Activated naive CD4-positive, alpha-beta T cell treated with anti-CD3 and anti-CD28 coated beads, Interleukin-2, amount 50 U/mL, for 24 hours (primary cell): ENCODE data around the gene MAST3.

Experiments
- H3K27ac Mint-ChIP-seq: one replicate; pipeline ENCODE4 v1.8.0; 2021; ENCODE audit warnings: mild to moderate bottlenecking, mixed read lengths
- H3K27me3 Mint-ChIP-seq: one replicate; pipeline ENCODE4 v1.8.0; 2021; ENCODE audit warnings: mixed read lengths
- H3K36me3 Mint-ChIP-seq: one replicate; pipeline ENCODE4 v1.8.0; 2021; ENCODE audit warnings: mixed read lengths
- H3K4me1 Mint-ChIP-seq: one replicate; pipeline ENCODE4 v1.8.0; 2021; ENCODE audit warnings: mixed read lengths
- H3K4me3 Mint-ChIP-seq: one replicate; pipeline ENCODE4 v1.8.0; 2021; ENCODE audit warnings: mild to moderate bottlenecking, mixed read lengths
- H3K9me3 Mint-ChIP-seq: one replicate; pipeline ENCODE4 v1.8.0; 2021; ENCODE audit warnings: mixed read lengths

MAST3 gene

DNA sequence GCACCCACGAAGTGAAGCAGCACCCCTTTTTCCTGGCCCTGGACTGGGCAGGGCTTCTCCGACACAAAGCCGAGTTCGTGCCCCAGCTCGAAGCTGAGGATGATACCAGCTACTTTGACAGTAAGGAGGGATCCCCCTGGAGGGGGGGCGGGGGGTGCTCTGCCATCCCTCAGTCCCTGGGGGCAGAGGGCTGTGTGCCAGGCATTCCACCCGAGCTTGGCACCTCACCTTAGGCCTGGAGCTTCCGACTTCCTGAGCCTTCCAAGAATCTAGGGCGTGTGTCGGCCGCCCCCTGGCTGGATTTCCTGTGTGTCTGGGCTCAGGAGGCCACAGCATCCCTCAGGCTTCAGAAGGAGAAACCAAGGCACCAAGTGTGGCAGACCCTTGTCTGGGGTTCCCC is 39.7 kb downstream of the MAST3 start:
- no peak overlapping the region for H3K27ac Mint-ChIP-seq
- no peaks in the 10 kb centered on the region for H3K27me3 Mint-ChIP-seq
- H3K4me1 Mint-ChIP-seq: no peaks in the 10 kb centered on the region
- no peaks in the 10 kb centered on the region for H3K9me3 Mint-ChIP-seq
- peaks cover 13% of the 10 kb centered on the region for H3K36me3 Mint-ChIP-seq
- H3K4me3 Mint-ChIP-seq: no peak overlapping the region

GRCh38 chr19:18137657-18138339 is 40.2 kb downstream of the MAST3 start:
- H3K27ac Mint-ChIP-seq: no peak overlapping the region
- H3K9me3 Mint-ChIP-seq: no peaks in the 10 kb centered on the region
- H3K4me3 Mint-ChIP-seq: no peak overlapping the region
- H3K4me1 Mint-ChIP-seq: no peaks in the 10 kb centered on the region
- peaks cover 12% of the 10 kb centered on the region for H3K36me3 Mint-ChIP-seq
- no peaks in the 10 kb centered on the region for H3K27me3 Mint-ChIP-seq

GRCh38 chr19:18140473-18140872 is 42.9 kb downstream of the MAST3 start:
- Mint-ChIP-seq H3K36me3 (peaks cover 12% of the 10 kb centered on the region), H3K27ac (peak overlapping the region; percentile 55), H3K9me3 (no peaks in the 10 kb centered on the region), H3K4me1 (no peaks in the 10 kb centered on the region), H3K4me3 (no peak overlapping the region), H3K27me3 (no peaks in the 10 kb centered on the region)

- no peaks in the 10 kb centered on the region for H3K9me3 Mint-ChIP-seq
- H3K27me3 Mint-ChIP-seq: no peaks in the 10 kb centered on the region
- peaks cover 12% of the 10 kb centered on the region for H3K36me3 Mint-ChIP-seq
Measured at GRCh38 chr19:18141031-18141430, 43.5 kb downstream of the MAST3 start.

GRCh38 chr19:18143902-18144301 is 46.3 kb downstream of the MAST3 start:
- Mint-ChIP-seq H3K4me3 (no peak overlapping the region), H3K4me1 (no peaks in the 10 kb centered on the region), H3K27me3 (no peaks in the 10 kb centered on the region), H3K27ac (no peak overlapping the region), H3K9me3 (no peaks in the 10 kb centered on the region), H3K36me3 (peaks cover 15% of the 10 kb centered on the region)

More at GRCh38 chr19:18141031-18141430, 43.5 kb downstream of the MAST3 start:
- Mint-ChIP-seq H3K4me1 (no peaks in the 10 kb centered on the region), H3K4me3 (no peak overlapping the region), H3K27ac (no peak overlapping the region)

- H3K27me3 Mint-ChIP-seq: no peaks in the 10 kb centered on the region
- H3K27ac Mint-ChIP-seq: no peak overlapping the region
Measured at GRCh38 chr19:18144361-18144760, 46.8 kb downstream of the MAST3 start.

GRCh38 chr19:18144906-18145305 is 47.3 kb downstream of the MAST3 start:
- Mint-ChIP-seq H3K4me1 (no peaks in the 10 kb centered on the region), H3K4me3 (no peak overlapping the region), H3K27ac (no peak overlapping the region), H3K9me3 (no peaks in the 10 kb centered on the region), H3K27me3 (no peaks in the 10 kb centered on the region), H3K36me3 (peaks cover 12% of the 10 kb centered on the region)

More at GRCh38 chr19:18144361-18144760, 46.8 kb downstream of the MAST3 start:
- H3K4me1 Mint-ChIP-seq: no peaks in the 10 kb centered on the region
- peaks cover 12% of the 10 kb centered on the region for H3K36me3 Mint-ChIP-seq
- H3K4me3 Mint-ChIP-seq: no peak overlapping the region
- H3K9me3 Mint-ChIP-seq: no peaks in the 10 kb centered on the region

DNA sequence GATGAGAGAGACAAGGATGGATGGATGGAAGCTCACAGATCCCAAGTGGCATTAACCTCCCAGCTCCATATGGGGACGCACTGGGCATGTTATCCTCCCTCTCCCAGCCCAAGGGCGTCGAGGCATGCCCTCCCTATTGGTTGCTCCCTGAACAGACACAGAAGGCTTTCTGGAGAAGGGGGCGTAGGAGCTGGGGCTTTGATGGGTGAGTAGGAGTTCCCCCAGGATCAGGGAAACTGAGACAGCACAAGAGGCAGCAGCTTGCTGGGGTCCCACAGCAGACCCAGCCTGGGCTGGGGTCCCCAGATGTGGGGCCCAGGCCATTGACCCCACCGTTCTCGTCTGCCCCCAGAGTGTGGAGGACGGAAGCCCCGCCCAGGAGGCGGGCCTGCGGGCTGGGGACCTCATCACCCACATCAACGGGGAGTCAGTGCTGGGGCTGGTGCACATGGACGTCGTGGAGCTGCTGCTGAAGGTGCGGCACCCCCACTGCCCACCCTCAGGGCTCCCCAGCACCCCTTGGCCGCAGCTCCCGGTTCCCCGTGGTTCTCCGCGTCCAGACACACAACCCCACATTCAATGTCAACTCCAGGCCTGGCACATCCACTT is 47.9 kb downstream of the MAST3 start:
- H3K4me3 Mint-ChIP-seq: no peak overlapping the region
- no peaks in the 10 kb centered on the region for H3K9me3 Mint-ChIP-seq
- H3K27me3 Mint-ChIP-seq: no peaks in the 10 kb centered on the region
- H3K36me3 Mint-ChIP-seq: peaks cover 10% of the 10 kb centered on the region
- no peaks in the 10 kb centered on the region for H3K4me1 Mint-ChIP-seq
- H3K27ac Mint-ChIP-seq: no peak overlapping the region

DNA sequence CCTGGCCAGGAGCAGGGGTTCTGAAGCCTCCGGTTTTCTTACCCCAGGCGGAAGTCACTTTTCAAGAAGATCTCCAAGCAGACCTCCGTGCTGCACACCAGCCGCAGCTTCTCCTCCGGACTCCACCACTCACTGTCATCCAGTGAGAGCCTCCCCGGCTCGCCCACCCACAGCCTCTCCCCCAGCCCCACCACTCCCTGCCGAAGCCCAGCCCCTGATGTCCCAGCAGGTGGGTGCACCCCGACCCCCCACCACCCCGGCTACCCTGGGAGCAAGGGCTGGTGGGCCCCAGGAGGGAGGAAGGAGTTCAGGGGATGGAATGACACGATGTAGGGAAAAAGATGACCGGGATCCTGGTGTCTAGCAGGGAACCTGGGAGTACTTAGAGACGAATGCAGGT is 49.8 kb downstream of the MAST3 start:
- Mint-ChIP-seq H3K27ac (no peak overlapping the region), H3K27me3 (no peaks in the 10 kb centered on the region), H3K36me3 (peaks cover 7% of the 10 kb centered on the region), H3K4me1 (peaks cover 7% of the 10 kb centered on the region), H3K4me3 (no peak overlapping the region), H3K9me3 (no peaks in the 10 kb centered on the region)

DNA sequence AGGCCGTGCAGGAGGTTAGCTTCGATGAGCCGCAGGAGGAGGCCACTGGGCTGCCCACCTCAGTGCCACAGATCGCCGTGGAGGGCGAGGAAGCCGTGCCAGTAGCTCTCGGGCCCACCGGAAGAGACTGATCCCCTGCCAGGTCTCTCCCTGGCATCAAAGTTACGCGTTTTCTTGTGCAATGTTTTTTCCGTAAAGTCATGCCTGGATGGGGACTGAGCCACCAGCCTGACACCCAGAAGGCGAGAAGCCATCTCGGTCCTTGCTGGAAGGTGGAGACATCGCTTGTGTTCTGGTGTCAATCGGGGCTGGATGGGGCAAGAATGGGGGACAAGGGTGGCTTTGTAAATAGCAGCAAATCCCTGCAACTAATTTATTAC is 52.0 kb downstream of the MAST3 start:
- H3K27ac Mint-ChIP-seq: no peak overlapping the region

DNA sequence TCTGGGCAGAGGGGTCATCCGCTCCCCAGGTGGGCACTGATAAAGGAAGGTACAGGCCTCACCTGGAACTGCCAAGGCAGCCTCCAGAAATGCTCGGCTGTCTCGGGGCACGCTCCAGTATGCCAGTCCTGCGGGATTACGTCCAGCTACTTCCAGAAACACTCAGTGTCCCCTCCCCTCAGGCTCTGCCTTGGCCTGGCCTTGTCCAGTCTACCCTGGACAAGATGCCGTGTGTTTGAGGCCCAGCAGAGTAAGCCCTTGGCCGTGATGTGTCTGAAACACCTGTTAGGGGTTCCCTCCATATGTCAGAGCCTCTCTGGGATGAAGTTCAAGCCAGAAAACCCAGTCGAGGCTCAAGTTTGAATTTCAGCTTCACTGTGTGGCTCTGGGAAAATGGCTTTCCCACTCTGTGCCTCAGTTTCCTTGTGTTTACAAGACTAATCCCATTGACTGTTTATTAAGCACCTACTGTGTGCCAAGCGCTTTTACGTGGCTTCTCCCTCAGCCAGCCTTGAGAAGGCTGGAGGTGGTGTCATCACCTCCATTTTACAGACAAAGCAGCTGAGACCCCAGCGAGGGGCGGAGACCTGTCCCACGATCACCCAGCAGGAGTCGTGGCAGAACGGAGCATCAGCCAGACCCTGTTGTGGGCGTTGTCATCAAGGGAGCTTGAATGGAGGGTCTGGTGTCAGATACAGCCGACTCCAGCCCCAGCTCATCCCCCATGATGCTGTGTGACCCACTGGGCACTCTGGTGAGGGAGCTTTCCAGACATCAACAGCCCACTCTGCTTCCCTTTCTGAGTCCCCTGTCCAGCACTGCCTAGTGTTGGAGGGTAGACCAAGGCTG is 53.4 kb downstream of the MAST3 start:
- Mint-ChIP-seq H3K36me3 (peaks cover 5% of the 10 kb centered on the region), H3K4me3 (no peak overlapping the region), H3K27ac (peak overlapping the region; percentile 93), H3K9me3 (no peaks in the 10 kb centered on the region), H3K27me3 (no peaks in the 10 kb centered on the region), H3K4me1 (peaks cover 22% of the 10 kb centered on the region)

More for the DNA sequence above, 52.0 kb downstream of the MAST3 start:
- no peaks in the 10 kb centered on the region for H3K9me3 Mint-ChIP-seq
- H3K36me3 Mint-ChIP-seq: peaks cover 5% of the 10 kb centered on the region
- H3K4me1 Mint-ChIP-seq: peaks cover 17% of the 10 kb centered on the region
- peak overlapping the region; percentile 27 for H3K4me3 Mint-ChIP-seq
- no peaks in the 10 kb centered on the region for H3K27me3 Mint-ChIP-seq

DNA sequence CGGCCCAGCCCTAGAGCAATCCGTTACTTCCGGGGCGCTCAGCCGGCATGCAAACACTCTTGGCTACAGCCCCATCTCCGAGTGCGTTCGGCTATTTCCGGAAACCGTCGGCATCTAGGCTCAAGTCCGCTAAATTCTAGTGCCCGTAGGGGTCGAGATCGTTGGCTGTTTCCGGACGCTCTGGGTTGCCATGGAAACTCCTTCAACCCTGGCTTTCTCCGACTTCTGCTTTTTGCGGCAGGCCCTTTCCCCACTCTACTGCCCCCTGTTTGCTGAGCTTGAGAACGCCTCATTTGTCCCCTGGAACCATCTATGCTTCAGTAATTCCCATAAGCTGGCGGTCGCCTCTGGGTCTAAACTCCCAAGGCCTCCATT is 54.9 kb downstream of the MAST3 start:
- peak overlapping the region; percentile 84 for H3K4me3 Mint-ChIP-seq
- no peaks in the 10 kb centered on the region for H3K27me3 Mint-ChIP-seq
- no peaks in the 10 kb centered on the region for H3K9me3 Mint-ChIP-seq
- H3K27ac Mint-ChIP-seq: peak overlapping the region; percentile 93
- H3K4me1 Mint-ChIP-seq: peaks cover 28% of the 10 kb centered on the region
- H3K36me3 Mint-ChIP-seq: peaks cover 2% of the 10 kb centered on the region

DNA sequence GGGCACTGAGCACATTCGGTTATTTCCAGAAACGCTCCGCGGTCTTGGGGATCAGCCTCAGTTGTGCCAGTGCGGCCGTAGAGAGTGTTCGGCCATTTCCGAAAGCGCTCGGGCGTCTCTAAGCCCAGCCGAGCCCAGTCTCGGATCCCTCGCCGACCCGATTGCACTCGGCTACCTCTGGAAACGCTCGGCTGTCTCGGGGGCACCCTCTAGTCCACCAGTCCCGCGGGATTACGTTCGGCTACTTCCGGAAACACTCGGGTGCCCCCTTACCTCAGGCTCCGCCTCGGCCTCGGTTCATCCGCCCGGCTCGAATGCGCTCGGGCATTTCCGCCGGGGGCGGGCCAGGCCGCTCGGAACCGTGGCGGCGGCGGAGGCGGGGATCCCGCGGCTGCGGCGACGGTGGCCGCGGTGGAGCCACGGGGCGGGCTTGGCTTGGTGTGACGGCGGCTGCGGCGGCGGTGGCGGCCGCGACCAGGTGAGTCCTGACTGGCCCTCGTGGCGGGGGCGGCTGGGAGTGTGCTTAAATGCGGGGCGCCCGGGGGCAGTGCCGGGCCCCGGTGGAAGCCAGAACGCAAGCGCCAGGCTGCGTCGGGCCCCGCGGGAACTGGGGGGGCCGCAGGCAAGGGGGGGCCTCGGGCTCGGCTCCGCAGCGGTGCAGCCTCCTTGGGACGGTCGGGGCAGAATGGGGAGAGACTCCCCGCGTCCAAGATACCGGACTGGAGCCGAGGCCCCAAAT is 55.4 kb downstream of the MAST3 start, which contains the start of gene PIK3R2:
Gene PIK3R2, plus strand, starts transcription at position 347 of the 739 bp plus-strand sequence. CDS start 2,717 bp downstream, outside the sequence.
- peak within 1 kb of the TSS; percentile 93 for H3K27ac Mint-ChIP-seq
- H3K36me3 Mint-ChIP-seq: peaks cover 2% of the 10 kb centered on the region
- H3K4me1 Mint-ChIP-seq: peaks cover 28% of the 10 kb centered on the region
- H3K27me3 Mint-ChIP-seq: no peaks in the 10 kb centered on the region
- H3K4me3 Mint-ChIP-seq: peak within 1 kb of the TSS; percentile 89
- H3K9me3 Mint-ChIP-seq: no peaks in the 10 kb centered on the region

- Mint-ChIP-seq H3K27ac (peak overlapping the region; percentile 93), H3K36me3 (peaks cover 2% of the 10 kb centered on the region), H3K4me3 (peak overlapping the region; percentile 89), H3K27me3 (no peaks in the 10 kb centered on the region), H3K4me1 (peaks cover 28% of the 10 kb centered on the region), H3K9me3 (no peaks in the 10 kb centered on the region)
Measured at GRCh38 chr19:18153556-18154134, 56.1 kb downstream of the MAST3 start.
